ENCODE measurements around the gene CBLC. TPM values are rescaled to one million over a fixed set of nuclear protein-coding genes. Genes with fewer than 3 reads are reported as not detected.

Gene CBLC
- total RNA-seq, 1 experiment from 2014 or later: 25.4 TPM

- ATAC-seq (no peak), DNase-seq (no peak)
- no TSS peak for BruUV-seq (replicated peaks)
- H3K9me3 ChIP-seq (ENCODE audit: low read length): no peaks in the 10 kb centered on the region
- peaks cover 23% of the 10 kb centered on the region for H3K79me2 ChIP-seq (ENCODE audit: low read length)
- H3K4me2 ChIP-seq (ENCODE audit: low read length): no peak overlapping the region
- no peaks in the 10 kb centered on the region for H3K9me2 ChIP-seq (replicated peaks; ENCODE audit: low read length)
- TF ChIP-seq EZH2phosphoT487 (IDR thresholded peaks at IDR 0.05; ENCODE audit: borderline replicate concordance, low read length): no peak
- no peak; the same call in 1 of the 2 replicates for TF ChIP-seq CTCF (conservative IDR thresholded peaks at IDR 0.05; ENCODE audit: low read depth, low read length)
- TF ChIP-seq EZH2 (IDR thresholded peaks at IDR 0.05; ENCODE audit: low read length, unreplicated experiment): no peak
- H3K4me1 ChIP-seq (ENCODE audit: insufficient read depth, low read length): no peaks in the 10 kb centered on the region
- H3K27ac ChIP-seq (ENCODE audit: low read length): no peak overlapping the region
- CTCF ChIA-PET: interaction anchor here (0.5 to 0.7 kb wide), 2 partner anchors 14 to 277 kb away, joined by 3 to 7 read pairs; no protein-coding TSS in a partner anchor
- no peak overlapping the region for H3K9ac ChIP-seq (ENCODE audit: low read length)
- H3K27me3 ChIP-seq (ENCODE audit: low read length): no peaks in the 10 kb centered on the region
- no peaks in the 10 kb centered on the region; the same call in 1 of the 2 replicates for H3K36me3 ChIP-seq (ENCODE audit: low read depth, low read length)
- no peaks in the 10 kb centered on the region for H4K20me1 ChIP-seq (ENCODE audit: low read length)
- no peak overlapping the region for H2AFZ ChIP-seq (ENCODE audit: low read length)
- no peaks in the 10 kb centered on the region for H3F3A ChIP-seq (ENCODE audit: low read length, unreplicated experiment)
- POLR2A ChIA-PET (ENCODE audit: unreplicated experiment): no interaction called here
- intact Hi-C loops (cut with micrococcal nuclease): no loop called here
- H3K4me3 ChIP-seq (ENCODE audit: low read length): no peak overlapping the region
Observed at GRCh38 chr19:44782729-44783128, 5.0 kb downstream of the CBLC start.

- H3K9me2 ChIP-seq (replicated peaks; ENCODE audit: low read length): no peaks in the 10 kb centered on the region
- no peak overlapping the region for H3K27ac ChIP-seq (ENCODE audit: low read length)
- H3K9me3 ChIP-seq (ENCODE audit: low read length): no peaks in the 10 kb centered on the region
- no TSS peak for BruUV-seq (replicated peaks)
- no peak for DNase-seq
- no peak for ATAC-seq
- H3K79me2 ChIP-seq (ENCODE audit: low read length): peaks cover 18% of the 10 kb centered on the region
- no peaks in the 10 kb centered on the region for H3K27me3 ChIP-seq (ENCODE audit: low read length)
- no peaks in the 10 kb centered on the region for H3F3A ChIP-seq (ENCODE audit: low read length, unreplicated experiment)
- intact Hi-C loops (cut with micrococcal nuclease): no loop called here
- POLR2A ChIA-PET (ENCODE audit: unreplicated experiment): no interaction called here
- TF ChIP-seq EZH2 (IDR thresholded peaks at IDR 0.05; ENCODE audit: low read length, unreplicated experiment) (no peak), EZH2phosphoT487 (IDR thresholded peaks at IDR 0.05; ENCODE audit: borderline replicate concordance, low read length) (no peak)
- no peak overlapping the region for H3K4me3 ChIP-seq (ENCODE audit: low read length)
- H3K4me1 ChIP-seq (ENCODE audit: insufficient read depth, low read length): no peaks in the 10 kb centered on the region
- no peaks in the 10 kb centered on the region for H4K20me1 ChIP-seq (ENCODE audit: low read length)
- H3K9ac ChIP-seq (ENCODE audit: low read length): no peak overlapping the region
- no peak overlapping the region for H2AFZ ChIP-seq (ENCODE audit: low read length)
- H3K36me3 ChIP-seq (ENCODE audit: low read depth, low read length): no peaks in the 10 kb centered on the region; the same call in 1 of the 2 replicates
- CTCF ChIA-PET: interaction anchor here (0.5 to 0.7 kb wide), 2 partner anchors 24 to 276 kb away, joined by 3 to 4 read pairs; no protein-coding TSS in a partner anchor
- H3K4me2 ChIP-seq (ENCODE audit: low read length): no peak overlapping the region
Observed at GRCh38 chr19:44783545-44783944, 5.9 kb downstream of the CBLC start.

- Histone ChIP-seq H3K4me3 (ENCODE audit: low read length) (no peak overlapping the region), H3K9ac (ENCODE audit: low read length) (no peak overlapping the region), H4K20me1 (ENCODE audit: low read length) (no peaks in the 10 kb centered on the region), H3K36me3 (ENCODE audit: low read depth, low read length) (no peaks in the 10 kb centered on the region; the same call in 1 of the 2 replicates), H3K4me2 (ENCODE audit: low read length) (no peak overlapping the region), H3K27me3 (ENCODE audit: low read length) (no peaks in the 10 kb centered on the region), H3F3A (ENCODE audit: low read length, unreplicated experiment) (no peaks in the 10 kb centered on the region), H2AFZ (ENCODE audit: low read length) (no peak overlapping the region), H3K79me2 (ENCODE audit: low read length) (peaks cover 3% of the 10 kb centered on the region; the same call in 1 of the 2 replicates), H3K4me1 (ENCODE audit: insufficient read depth, low read length) (no peaks in the 10 kb centered on the region), H3K9me2 (replicated peaks; ENCODE audit: low read length) (no peaks in the 10 kb centered on the region), H3K27ac (ENCODE audit: low read length) (no peak overlapping the region), H3K9me3 (ENCODE audit: low read length) (no peaks in the 10 kb centered on the region)
- BruUV-seq (replicated peaks): no TSS peak
- no peak for ATAC-seq
- CTCF ChIA-PET: interaction anchor here (0.6 kb wide), 1 partner anchor 21 kb away, joined by 4 read pairs; no protein-coding TSS in a partner anchor
- intact Hi-C loops (cut with micrococcal nuclease): loop anchor here (2.0 kb wide), 1 partner anchor 60 kb away; no protein-coding TSS in a partner anchor
- no peak for DNase-seq
- TF ChIP-seq CTCF (conservative IDR thresholded peaks at IDR 0.05; ENCODE audit: low read depth, low read length): no peak
- no peak for TF ChIP-seq EZH2phosphoT487 (IDR thresholded peaks at IDR 0.05; ENCODE audit: borderline replicate concordance, low read length)
- POLR2A ChIA-PET (ENCODE audit: unreplicated experiment): interaction anchor here (0.6 kb wide), 1 partner anchor 10 kb away, joined by 32 read pairs; no protein-coding TSS in a partner anchor
Observed at GRCh38 chr19:44785271-44785670, 7.6 kb downstream of the CBLC start.
